AG04450 (cell line): Measurements from ENCODE around the gene EBI3. TPM values are rescaled to one million over a fixed set of nuclear protein-coding genes. Genes with fewer than 3 reads are reported as not detected.
"Not testable (repeated sequence)": the region's sequence is repeated elsewhere in the genome, so short reads cannot be mapped to it uniquely, and the experiment has no call there.

Source experiments
- CTCF ChIA-PET: fragments of 300-600, 350-600 bp; formaldehyde crosslinking; extraction: SDS; loops from one replicate; lab custom pipeline; 2022; ENCODE audit warnings: antibody characterized with exemption, inconsistent platforms; lab: Charles Lee
- POLR2A ChIA-PET: fragments of 350-600 bp; formaldehyde crosslinking; extraction: SDS; loops from one replicate; lab custom pipeline; 2021; ENCODE audit warnings: antibody characterized with exemption, inconsistent platforms; lab: Yijun Ruan, JAX
- DNase-seq: peaks from one replicate; pipeline ENCODE4 v3.0.0-alpha.2; 2011; ENCODE audit warnings: low read depth, low spot score
- H3K27ac ChIP-seq: one replicate; pipeline ENCODE4 v1.5.1; 2012; ENCODE audit warnings: low read depth, low read length, control low read depth
- H3K27me3 ChIP-seq: one replicate; pipeline ENCODE4 v1.6.0; 2012; ENCODE audit warnings: low read length; ENCODE audit not compliant: control insufficient read depth, insufficient read depth
- H3K4me3 ChIP-seq: 2 replicates; pipeline ENCODE4 v1.5.1; 2011; ENCODE audit warnings: mild to moderate bottlenecking, low read depth, low read length, control low read depth
- H3K9me3 ChIP-seq: 2 replicates; pipeline ENCODE4 v1.5.1; 2012; ENCODE audit warnings: low read length; ENCODE audit not compliant: control insufficient read depth, insufficient read depth
- CTCF ChIP-seq: IDR thresholded peaks from 2 replicates; pipeline ENCODE4 v1.5.1; 2011; ENCODE audit warnings: low read depth, low read length, control low read depth, inconsistent platforms
- polyA plus RNA-seq: library from polyadenylated mRNA; depleted of rRNA; stranded (reverse); fragments of >200 nt; gene quantifications from 2 replicates; pipeline ENCODE4 v1.2.3, GENCODE V29; 2011; rRNA removed

The EBI3 gene
- polyA plus RNA-seq, 1 experiment = 1.1 TPM

DNA sequence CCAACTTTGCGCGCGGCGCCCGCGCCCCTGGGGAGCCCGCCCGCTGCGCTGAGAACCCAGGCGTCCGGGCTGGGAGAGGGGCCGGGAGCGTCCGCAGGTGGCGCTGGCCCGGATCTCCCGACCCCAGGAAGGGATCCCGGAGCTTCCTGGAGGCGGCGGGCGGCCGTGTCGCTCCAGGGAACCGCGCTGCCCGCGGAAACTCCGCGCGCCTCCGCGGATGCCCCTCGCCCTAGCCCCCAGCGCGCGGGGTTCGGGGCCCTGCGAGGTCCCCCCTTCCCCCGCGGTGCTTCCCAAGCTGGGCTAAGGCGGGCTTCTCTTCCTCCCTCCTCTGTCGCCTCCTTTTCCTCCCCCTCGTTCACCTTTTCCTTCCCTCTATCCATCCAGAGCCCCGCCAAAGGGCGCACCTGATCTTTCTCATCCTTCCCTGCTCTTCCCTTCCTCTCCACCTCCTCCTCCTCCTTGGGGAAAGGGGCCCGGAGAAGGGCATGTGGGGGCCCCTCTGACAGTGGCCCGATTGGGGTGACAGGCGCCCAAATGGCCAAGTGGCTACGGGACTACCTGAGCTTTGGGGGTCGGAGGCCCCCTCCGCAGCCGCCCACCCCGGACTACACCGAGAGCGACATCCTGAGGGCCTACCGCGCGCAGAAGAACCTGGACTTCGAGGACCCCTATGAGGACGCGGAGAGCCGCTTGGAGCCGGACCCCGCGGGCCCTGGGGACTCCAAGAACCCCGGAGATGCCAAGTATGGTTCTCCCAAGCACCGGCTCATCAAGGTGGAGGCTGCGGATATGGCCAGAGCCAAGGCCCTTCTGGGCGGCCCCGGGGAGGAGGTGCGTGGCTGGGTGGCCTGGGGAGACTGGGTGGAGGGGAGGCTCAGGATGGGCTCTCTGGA lies 50.5 kb downstream of the EBI3 start:
- no peak for TF ChIP-seq CTCF
- Histone ChIP-seq H3K27me3 (peaks cover 37% of the 10 kb centered on the region), H3K9me3 (peaks cover 3% of the 10 kb centered on the region; the same call in 1 of the 2 replicates), H3K27ac (no peak overlapping the region), H3K4me3 (no peak overlapping the region)
- ChIA-PET CTCF (no interaction called here), POLR2A (no interaction called here)
- no peak for DNase-seq

DNA sequence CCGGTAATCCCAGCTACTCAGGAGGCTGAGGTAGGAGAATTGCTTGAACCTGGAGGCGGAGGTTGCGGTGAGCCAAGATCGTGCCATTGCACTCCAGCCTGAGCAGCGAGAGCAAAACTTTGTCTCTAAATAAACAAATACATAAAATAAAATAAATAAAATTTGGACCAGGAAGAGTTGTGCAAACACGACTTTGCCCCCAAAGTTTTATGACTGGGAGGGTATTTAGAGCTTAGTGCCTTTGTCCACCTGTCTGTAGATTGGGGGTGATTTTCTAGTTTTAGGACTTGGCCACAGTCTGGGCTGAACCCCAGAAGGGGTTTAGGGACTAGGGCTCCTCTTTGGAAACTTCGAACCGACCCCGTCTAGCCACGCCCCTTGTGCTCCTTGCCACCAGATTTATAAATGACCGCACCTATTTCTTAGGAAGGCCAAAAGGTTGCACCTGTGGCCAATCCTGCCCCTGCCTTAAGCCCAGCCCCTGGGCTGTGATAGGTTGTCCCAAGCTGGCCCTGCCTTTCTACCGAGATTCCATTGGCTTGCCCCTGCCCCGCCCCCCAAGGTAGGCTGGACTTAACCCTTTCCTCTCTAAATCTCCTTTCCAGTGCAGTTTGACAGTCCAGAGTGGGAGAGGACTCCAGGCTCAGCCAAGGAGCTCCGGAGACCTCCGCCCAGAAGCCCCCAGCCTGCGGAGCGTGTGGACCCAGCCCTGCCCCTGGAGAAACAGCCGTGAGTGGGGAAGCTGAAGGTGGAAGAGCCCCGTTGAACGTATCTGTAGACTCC lies 55.0 kb downstream of the EBI3 start:
- H3K27me3 ChIP-seq = peaks cover 30% of the 10 kb centered on the region
- ChIA-PET POLR2A (interaction anchor here (0.5 to 0.6 kb wide), 2 partner anchors 44 to 186 kb away, joined by 3 to 6 read pairs; no protein-coding TSS in a partner anchor), CTCF (interaction anchor here (0.5 to 0.6 kb wide), 2 partner anchors 63 to 145 kb away, joined by 3 to 8 read pairs; no protein-coding TSS in a partner anchor)
- H3K9me3 ChIP-seq = peaks cover 3% of the 10 kb centered on the region; the same call in 1 of the 2 replicates
- TF ChIP-seq CTCF = no peak
- no peak for DNase-seq
- H3K27ac ChIP-seq = no peak overlapping the region
- H3K4me3 ChIP-seq = no peak overlapping the region

DNA sequence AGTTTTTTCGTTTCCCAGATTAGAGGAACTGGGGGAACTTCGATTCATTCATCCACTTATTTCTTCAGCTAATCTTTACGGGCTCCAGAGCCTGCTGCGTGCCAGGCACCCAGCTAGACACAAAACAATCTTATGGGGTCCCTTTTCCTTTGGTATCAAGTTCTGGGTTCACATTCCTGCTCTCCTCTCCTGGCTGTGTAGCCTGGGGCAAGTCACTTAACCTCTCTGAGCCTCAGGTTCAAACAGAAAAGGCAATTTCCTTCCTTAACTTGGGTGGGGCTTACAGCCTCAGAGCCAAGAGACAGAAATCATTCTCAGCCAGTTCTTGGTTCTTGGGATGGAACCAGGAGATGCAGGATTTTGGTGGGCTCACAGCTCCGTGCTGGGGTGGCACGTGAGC lies 55.7 kb downstream of the EBI3 start:
- Histone ChIP-seq H3K27ac (no peak overlapping the region), H3K4me3 (no peak overlapping the region), H3K9me3 (peaks cover 1% of the 10 kb centered on the region; the same call in 1 of the 2 replicates), H3K27me3 (peaks cover 24% of the 10 kb centered on the region)
- POLR2A ChIA-PET = interaction anchor here (0.6 to 0.7 kb wide), 2 partner anchors 17 to 19 kb away, joined by 3 to 8 read pairs; partner anchors contain the start of gene FSD1
- DNase-seq = no peak
- CTCF ChIA-PET = interaction anchor here (0.5 kb wide), 1 partner anchor 63 kb away, joined by 3 read pairs; no protein-coding TSS in a partner anchor
- TF ChIP-seq CTCF = no peak

- POLR2A ChIA-PET, CTCF ChIA-PET, DNase-seq, H3K9me3 ChIP-seq, H3K27ac ChIP-seq, H3K4me3 ChIP-seq: not testable (repeated sequence)
- H3K27me3 ChIP-seq = peaks cover 23% of the 10 kb centered on the region
Observed at GRCh38 chr19:4286141-4286540, 56.8 kb downstream of the EBI3 start.

Other genes with a start within 250 kb of the EBI3 start
- 1,648 and 1,697 TPM in 2 replicates for gene EEF2, start 244.1 kb upstream of the EBI3 start, polyA plus RNA-seq
- gene PIAS4, start 221.8 kb upstream of the EBI3 start, polyA plus RNA-seq = 9.0 and 12.0 TPM in 2 replicates
- 2.7 and 4.0 TPM in 2 replicates for gene ZBTB7A, start 162.6 kb upstream of the EBI3 start, polyA plus RNA-seq
- gene MAP2K2, start 105.4 kb upstream of the EBI3 start, polyA plus RNA-seq = 65.1 and 104 TPM in 2 replicates
- not detected in 2 replicates for gene CREB3L3, start 75.9 kb upstream of the EBI3 start, polyA plus RNA-seq
- gene SIRT6, start 47.0 kb upstream of the EBI3 start, polyA plus RNA-seq = 12.6 and 16.0 TPM in 2 replicates
- 0.10 and 0.11 TPM in 2 replicates for gene ANKRD24, start 46.8 kb upstream of the EBI3 start, polyA plus RNA-seq
- gene YJU2, start 17.6 kb downstream of the EBI3 start, polyA plus RNA-seq = 10.2 and 13.0 TPM in 2 replicates
- not detected in 2 replicates for gene SHD, start 49.7 kb downstream of the EBI3 start, polyA plus RNA-seq
- gene TMIGD2, start 72.9 kb downstream of the EBI3 start, polyA plus RNA-seq = not detected in 2 replicates
- 6.8 and 8.9 TPM in 2 replicates for gene FSD1, start 75.1 kb downstream of the EBI3 start, polyA plus RNA-seq
- gene STAP2, start 109.3 kb downstream of the EBI3 start, polyA plus RNA-seq = 5.3 and 7.4 TPM in 2 replicates
- gene MPND, start 114.0 kb downstream of the EBI3 start, polyA plus RNA-seq = 5.1 and 6.5 TPM in 2 replicates
- gene SH3GL1, start 171.0 kb downstream of the EBI3 start, polyA plus RNA-seq = 40.2 and 57.9 TPM in 2 replicates
- 5.0 and 6.0 TPM in 2 replicates for gene CHAF1A, start 173.1 kb downstream of the EBI3 start, polyA plus RNA-seq
- 45.2 and 58.3 TPM in 2 replicates for gene UBXN6, start 228.3 kb downstream of the EBI3 start, polyA plus RNA-seq
- 23.5 and 28.2 TPM in 2 replicates for gene HDGFL2, start 242.8 kb downstream of the EBI3 start, polyA plus RNA-seq